T-cell (primary cell): ENCODE data around the gene SPTSSA. TPM values are rescaled to one million over a fixed set of nuclear protein-coding genes. Genes with fewer than 3 reads are reported as not detected.
"Not testable (repeated sequence)": the region's sequence is repeated elsewhere in the genome, so short reads cannot be mapped to it uniquely, and the experiment has no call there.

Source experiments
- ATAC-seq, 4 experiments: fragments of 200-7000 bp in 3 of 4; fragments of 150-1000 bp in 1 of 4; cut with Tn5 transposase; replicated peaks in 1 of 4; 1 replicate in 3 of 4; 2 replicates in 1 of 4; pipeline ENCODE4 v1.10.0; 2021; ENCODE audit warnings: moderate library complexity in 3 of 4, mild to moderate bottlenecking in 2 of 4, moderate number of reproducible peaks in 1 of 4
- CTCF ChIA-PET, 2 donors: fragments of 300-600 bp; sonication (Branson Sonifier 250); formaldehyde crosslinking; loops; one replicate each; lab custom pipeline; 2022; ENCODE audit warnings: antibody characterized with exemption in 2 of 2; lab: Charles Lee
- POLR2A ChIA-PET, 2 donors: fragments of 300-600 bp; sonication (Branson Sonifier 250); formaldehyde crosslinking; loops; one replicate each; lab custom pipeline; 2022; ENCODE audit warnings: antibody characterized with exemption in 2 of 2; lab: Charles Lee
- DNase-seq, 35 experiments: peaks; one replicate each; pipeline versions ENCODE4 v3.0.0 to v3.0.0-alpha.2; 2013 to 2023
- H3K27ac ChIP-seq: one replicate; pipeline ENCODE4 v1.5.1; 2013; ENCODE audit warnings: low read length
- H3K27me3 ChIP-seq, 2 experiments: replicated peaks in 1 of 2; 1 replicate in 1 of 2; 2 replicates in 1 of 2; pipeline versions ENCODE4 v1.6.1 to v1.7.0; 2013; ENCODE audit warnings: low read length in 1 of 2, mixed read lengths in 1 of 2; ENCODE audit not compliant: control insufficient read depth in 2 of 2, insufficient read depth in 2 of 2; ENCODE audit errors: extremely low read depth in 1 of 2
- H3K36me3 ChIP-seq, 2 donors: 1 replicate in 1 of 2; 2 replicates in 1 of 2; pipeline versions ENCODE4 v1.6.1 to v1.7.0; 2013; ENCODE audit warnings: low read length in 1 of 2; ENCODE audit not compliant: control insufficient read depth in 2 of 2, insufficient read depth in 1 of 2; ENCODE audit errors: extremely low read depth in 1 of 2
- H3K4me1 ChIP-seq, 2 experiments: 1 replicate in 1 of 2; 2 replicates in 1 of 2; pipeline versions ENCODE4 v1.6.1 to v1.7.0; 2013; ENCODE audit warnings: low read length in 2 of 2, mixed read lengths in 1 of 2; ENCODE audit not compliant: insufficient read depth in 2 of 2, control insufficient read depth in 1 of 2; ENCODE audit errors: extremely low read depth in 1 of 2
- H3K4me3 ChIP-seq, 2 donors: 1 replicate in 1 of 2; 2 replicates in 1 of 2; pipeline versions ENCODE4 v1.5.1 to v1.7.0; 2013; ENCODE audit warnings: mild to moderate bottlenecking in 2 of 2, low read length in 1 of 2, moderate library complexity in 1 of 2; ENCODE audit not compliant: control insufficient read depth in 1 of 2; ENCODE audit errors: extremely low read depth in 1 of 2
- H3K9me3 ChIP-seq: 2 replicates; pipeline ENCODE4 v1.7.0; 2013
- H3K27ac Mint-ChIP-seq, 2 donors: one replicate each; pipeline ENCODE4 v1.8.0; 2020 to 2021; ENCODE audit warnings: mild to moderate bottlenecking in 2 of 2, mixed read lengths in 2 of 2
- H3K27me3 Mint-ChIP-seq, 2 donors: one replicate each; pipeline ENCODE4 v1.8.0; 2021 to 2022; ENCODE audit warnings: mixed read lengths in 2 of 2
- H3K36me3 Mint-ChIP-seq: one replicate; pipeline ENCODE4 v1.8.0; 2021; ENCODE audit warnings: mixed read lengths
- H3K4me1 Mint-ChIP-seq, 3 donors: one replicate each; pipeline ENCODE4 v1.8.0; 2020 to 2022; ENCODE audit warnings: mixed read lengths in 3 of 3, mild to moderate bottlenecking in 1 of 3
- H3K4me3 Mint-ChIP-seq, 3 donors: one replicate each; pipeline ENCODE4 v1.8.0; 2020 to 2022; ENCODE audit warnings: mild to moderate bottlenecking in 3 of 3, mixed read lengths in 3 of 3, moderate library complexity in 3 of 3
- H3K9me3 Mint-ChIP-seq, 3 donors: one replicate each; pipeline ENCODE4 v1.8.0; 2020 to 2022; ENCODE audit warnings: mixed read lengths in 3 of 3
- WGBS: methylation state at CpG from one replicate; pipeline ENCODE4 v1.1.5; 2013; ENCODE audit warnings: missing lambda C conversion rate; ENCODE audit not compliant: insufficient coverage; 5-methylcytosine and 5-hydroxymethylcytosine counted together
- total RNA-seq, 35 experiments: library from RNA in 6 of 35; stranded (reverse) in 6 of 35; fragments of 120-200 nt in 1 of 35; gene quantifications; one replicate each; pipeline versions ENCODE4 v1.2.1 to v1.2.4 and lab custom pipeline; 2013 to 2026

The SPTSSA gene
- total RNA-seq, 5 donors from 2014 or later (not counting 1 experiment from before 2014, with no cell fraction given): 2.0 to 3.8 (median 2.9) TPM

GRCh38 chr14:34436960-34437728 lies 24.9 kb downstream of the SPTSSA start:
- no peaks in the 10 kb centered on the region for H3K27me3 ChIP-seq
- no peak overlapping the region for H3K27ac ChIP-seq
- ATAC-seq: no peak
- no peak overlapping the region for H3K4me3 ChIP-seq
- Mint-ChIP-seq H3K36me3 (peaks cover 11% of the 10 kb centered on the region), H3K4me3 (no peak overlapping the region), H3K27me3 (no peaks in the 10 kb centered on the region), H3K4me1 (peaks cover 0 to 5% (median 0%) of the 10 kb centered on the region in 3 donors), H3K9me3 (no peaks in the 10 kb centered on the region), H3K27ac (no peak overlapping the region)
- ChIA-PET POLR2A (interaction anchor here in 1 of 2 donors (0.7 kb wide), 1 partner anchor 246 kb away, joined by 3 read pairs; no protein-coding TSS in a partner anchor), CTCF (no interaction called here)
- H3K36me3 ChIP-seq: no peaks in the 10 kb centered on the region
- no peak for DNase-seq
- H3K4me1 ChIP-seq: no peaks in the 10 kb centered on the region
- 92% methylated on average over 1 of the region's 1 CpG for WGBS
- H3K9me3 ChIP-seq: no peaks in the 10 kb centered on the region

GRCh38 chr14:34436118-34436905 lies 25.7 kb downstream of the SPTSSA start:
- ChIA-PET CTCF (no interaction called here), POLR2A (interaction anchor here in 1 of 2 donors (0.7 kb wide), 1 partner anchor 245 kb away, joined by 3 read pairs; no protein-coding TSS in a partner anchor)

GRCh38 chr14:34433957-34434356 lies 28.1 kb downstream of the SPTSSA start:
- Histone ChIP-seq H3K9me3 (no peaks in the 10 kb centered on the region), H3K4me3 (no peak overlapping the region), H3K36me3 (no peaks in the 10 kb centered on the region), H3K4me1 (no peaks in the 10 kb centered on the region), H3K27me3 (no peaks in the 10 kb centered on the region), H3K27ac (no peak overlapping the region)
- Mint-ChIP-seq H3K36me3 (peaks cover 10% of the 10 kb centered on the region), H3K27me3 (no peaks in the 10 kb centered on the region), H3K4me1 (peaks cover 0 to 5% (median 0%) of the 10 kb centered on the region in 3 donors), H3K4me3 (no peak overlapping the region), H3K9me3 (peaks cover 0 to 4% (median 0%) of the 10 kb centered on the region in 3 donors), H3K27ac (no peak overlapping the region)
- DNase-seq (no peak), ATAC-seq (no peak)
- no CpG with 5 or more reads among the region's 2 CpGs for WGBS
- CTCF ChIA-PET: no interaction called here
- POLR2A ChIA-PET: no interaction called here

More at GRCh38 chr14:34436118-34436905, 25.7 kb downstream of the SPTSSA start:
- Mint-ChIP-seq H3K36me3 (peaks cover 14% of the 10 kb centered on the region), H3K4me3 (no peak overlapping the region), H3K27me3 (no peaks in the 10 kb centered on the region), H3K9me3 (no peaks in the 10 kb centered on the region), H3K27ac (no peak overlapping the region), H3K4me1 (peaks cover 0 to 5% (median 0%) of the 10 kb centered on the region in 3 donors)
- ATAC-seq (no peak), DNase-seq (no peak)
- no peak overlapping the region for H3K4me3 ChIP-seq
- no peaks in the 10 kb centered on the region for H3K27me3 ChIP-seq
- H3K27ac ChIP-seq: no peak overlapping the region
- WGBS: no CpG with 5 or more reads among the region's 1 CpG
- no peaks in the 10 kb centered on the region for H3K36me3 ChIP-seq
- no peaks in the 10 kb centered on the region for H3K4me1 ChIP-seq
- no peaks in the 10 kb centered on the region for H3K9me3 ChIP-seq

- H3K4me1 Mint-ChIP-seq, CTCF ChIA-PET: not testable (repeated sequence)
Measured at GRCh38 chr14:34428102-34428466, 34.0 kb downstream of the SPTSSA start.

GRCh38 chr14:34426313-34427295 lies 35.4 kb downstream of the SPTSSA start:
- Mint-ChIP-seq H3K36me3 (peaks cover under 1% of the 10 kb centered on the region), H3K4me1 (no peaks in the 10 kb centered on the region), H3K4me3 (no peak overlapping the region), H3K9me3 (peaks cover 1 to 5% (median 2%) of the 10 kb centered on the region in 3 donors), H3K27me3 (peaks cover 3 to 7% of the 10 kb centered on the region in 2 donors), H3K27ac (no peak overlapping the region)
- H3K4me1 ChIP-seq: no peaks in the 10 kb centered on the region
- H3K27ac ChIP-seq: no peak overlapping the region
- H3K9me3 ChIP-seq: no peaks in the 10 kb centered on the region
- POLR2A ChIA-PET: no interaction called here
- WGBS: 79% methylated on average over 8 of the region's 11 CpGs
- peaks cover 0 to 3% of the 10 kb centered on the region in 2 experiments for H3K27me3 ChIP-seq
- no peak for DNase-seq
- no peak for ATAC-seq
- CTCF ChIA-PET: no interaction called here
- H3K36me3 ChIP-seq: no peaks in the 10 kb centered on the region
- H3K4me3 ChIP-seq: no peak overlapping the region

More at GRCh38 chr14:34428102-34428466, 34.0 kb downstream of the SPTSSA start:
- H3K36me3 Mint-ChIP-seq, H3K4me3 ChIP-seq, H3K27me3 ChIP-seq, H3K4me3 Mint-ChIP-seq, H3K27me3 Mint-ChIP-seq, ATAC-seq, H3K9me3 ChIP-seq, POLR2A ChIA-PET, DNase-seq, H3K9me3 Mint-ChIP-seq, H3K27ac ChIP-seq, H3K36me3 ChIP-seq, H3K4me1 ChIP-seq, H3K27ac Mint-ChIP-seq: not testable (repeated sequence)
- 83% methylated on average over 4 of the region's 5 CpGs for WGBS
